Measurements from ENCODE around the gene TP53BP1.

The TP53BP1 gene

DNA sequence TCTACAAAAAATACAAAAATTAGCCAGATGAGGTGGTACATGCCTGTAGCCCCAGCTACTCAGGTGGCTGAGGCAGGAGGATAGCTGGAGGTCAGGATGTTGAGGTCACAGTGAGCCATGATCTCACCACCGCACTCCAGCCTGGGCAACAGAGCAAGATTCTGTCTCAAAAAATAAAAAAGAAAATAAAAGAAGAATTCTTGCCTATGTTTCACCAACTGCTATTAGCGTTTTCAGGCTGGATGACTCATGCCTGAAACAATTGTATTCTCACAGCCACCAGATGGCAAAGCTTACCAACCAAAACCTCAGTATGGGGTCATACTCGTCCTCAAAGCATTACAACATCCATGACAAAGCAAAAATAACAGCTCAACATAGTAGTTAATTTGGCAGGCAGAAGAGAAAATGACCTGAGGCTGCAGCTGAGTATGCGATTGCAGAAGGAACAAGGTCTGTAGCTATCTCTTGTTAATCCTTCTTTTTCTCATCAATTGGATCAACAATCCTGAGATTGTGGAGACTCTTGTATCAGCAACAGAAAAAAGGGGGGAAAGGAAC is 52.2 kb downstream of the TP53BP1 start:
- Mint-ChIP-seq H3K27ac (no peak overlapping the region), H3K4me3 (no peak overlapping the region), H3K9me3 (no peaks in the 10 kb centered on the region), H3K27me3 (no peaks in the 10 kb centered on the region), H3K4me1 (ENCODE audit: low read depth in 2 of 2) (no peaks in the 10 kb centered on the region), H3K36me3 (ENCODE audit: insufficient read depth) (peaks cover 22% of the 10 kb centered on the region)
- DNase-seq, result peak in 2 of 3 experiments; percentile 3 to 5
- peak; percentile 64 for ATAC-seq (replicated peaks)

GRCh38 chr15:43439268-43439667 is 53.7 kb downstream of the TP53BP1 start:
- Mint-ChIP-seq H3K27me3 (no peaks in the 10 kb centered on the region), H3K4me1 (ENCODE audit: low read depth in 2 of 2) (no peaks in the 10 kb centered on the region), H3K27ac (no peak overlapping the region), H3K4me3 (no peak overlapping the region), H3K36me3 (ENCODE audit: insufficient read depth) (peaks cover 17% of the 10 kb centered on the region), H3K9me3 (no peaks in the 10 kb centered on the region)
- ATAC-seq (replicated peaks) (no peak), DNase-seq (no peak)

GRCh38 chr15:43436395-43436794 is 56.6 kb downstream of the TP53BP1 start:
- Mint-ChIP-seq H3K4me1 (ENCODE audit: low read depth in 2 of 2) (no peaks in the 10 kb centered on the region), H3K9me3 (no peaks in the 10 kb centered on the region), H3K27me3 (no peaks in the 10 kb centered on the region), H3K36me3 (ENCODE audit: insufficient read depth) (peaks cover 21% of the 10 kb centered on the region), H3K27ac (no peak overlapping the region), H3K4me3 (no peak overlapping the region)
- ATAC-seq (replicated peaks), result no peak
- DNase-seq, result no peak

DNA sequence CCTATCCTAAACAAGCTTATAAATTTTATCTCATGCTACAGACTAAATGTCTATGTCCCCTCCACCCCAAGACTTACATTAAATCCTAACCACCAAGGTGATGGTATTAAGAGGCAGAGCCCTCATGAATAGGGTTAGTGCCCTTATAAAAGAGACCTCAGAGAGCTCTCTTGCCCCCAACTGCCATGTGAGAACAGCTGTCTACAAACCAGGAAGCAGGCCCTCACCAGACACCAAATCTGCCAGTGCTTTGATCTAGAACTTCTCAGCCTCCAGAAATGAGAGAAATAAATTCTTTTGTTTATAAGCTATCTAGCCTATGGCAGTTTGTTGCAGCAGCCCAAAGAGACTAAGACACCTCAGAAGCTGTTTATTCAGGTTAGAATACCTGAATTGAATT is 58.5 kb downstream of the TP53BP1 start:
- H3K9me3 Mint-ChIP-seq, result no peaks in the 10 kb centered on the region
- ATAC-seq (replicated peaks) (no peak), DNase-seq (no peak)
- no peaks in the 10 kb centered on the region for H3K4me1 Mint-ChIP-seq (ENCODE audit: low read depth in 2 of 2)
- no peak overlapping the region for H3K4me3 Mint-ChIP-seq
- no peak overlapping the region for H3K27ac Mint-ChIP-seq
- H3K36me3 Mint-ChIP-seq (ENCODE audit: insufficient read depth), result peaks cover 15% of the 10 kb centered on the region
- no peaks in the 10 kb centered on the region for H3K27me3 Mint-ChIP-seq

DNA sequence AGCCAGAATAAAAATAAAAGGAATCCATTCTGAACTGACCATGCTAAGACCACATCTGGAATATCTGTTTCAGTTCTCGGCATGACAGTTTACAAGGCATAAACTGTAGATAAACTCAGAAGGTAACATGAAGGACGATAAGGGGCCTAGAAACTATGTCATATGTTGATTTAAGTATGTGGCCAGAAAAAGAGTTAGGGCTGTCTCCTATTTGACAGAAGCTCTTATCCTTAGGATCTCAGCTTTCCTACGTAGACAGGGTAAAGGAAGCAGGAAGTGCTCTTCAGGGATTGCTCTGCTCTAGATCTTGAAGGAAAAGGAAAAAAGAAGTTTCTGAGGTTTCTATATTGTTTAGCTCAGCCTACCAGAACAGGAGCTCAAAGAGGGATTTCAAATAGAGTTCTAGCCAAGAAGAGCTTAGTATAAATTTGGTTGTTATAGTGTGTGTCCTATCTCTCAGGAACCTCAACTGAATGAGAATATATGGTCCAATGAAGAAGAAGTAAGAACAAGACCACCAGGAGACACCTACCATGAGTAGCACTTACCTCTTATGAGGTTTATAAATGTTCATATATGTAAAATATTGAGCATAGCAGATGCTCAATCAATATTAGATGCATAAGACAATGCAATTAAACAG is 59.2 kb downstream of the TP53BP1 start:
- no peak for ATAC-seq (replicated peaks)
- Mint-ChIP-seq H3K4me3 (no peak overlapping the region), H3K27ac (no peak overlapping the region), H3K9me3 (no peaks in the 10 kb centered on the region), H3K27me3 (no peaks in the 10 kb centered on the region), H3K36me3 (ENCODE audit: insufficient read depth) (peaks cover 15% of the 10 kb centered on the region), H3K4me1 (ENCODE audit: low read depth in 2 of 2) (no peaks in the 10 kb centered on the region)
- DNase-seq, result no peak

- ATAC-seq (replicated peaks) (no peak), DNase-seq (no peak)
- Mint-ChIP-seq H3K4me1 (ENCODE audit: low read depth in 2 of 2) (no peaks in the 10 kb centered on the region), H3K9me3 (no peaks in the 10 kb centered on the region), H3K4me3 (no peak overlapping the region), H3K27ac (no peak overlapping the region), H3K36me3 (ENCODE audit: insufficient read depth) (peaks cover 15% of the 10 kb centered on the region), H3K27me3 (no peaks in the 10 kb centered on the region)
Observed at GRCh38 chr15:43433165-43433564, 59.8 kb downstream of the TP53BP1 start.

GRCh38 chr15:43429687-43430086 is 63.3 kb downstream of the TP53BP1 start:
- no peak for ATAC-seq (replicated peaks)
- H3K9me3 Mint-ChIP-seq, result no peaks in the 10 kb centered on the region
- H3K36me3 Mint-ChIP-seq (ENCODE audit: insufficient read depth), result peaks cover 23% of the 10 kb centered on the region
- no peak overlapping the region for H3K4me3 Mint-ChIP-seq
- H3K4me1 Mint-ChIP-seq (ENCODE audit: low read depth in 2 of 2), result no peaks in the 10 kb centered on the region
- no peak for DNase-seq
- no peak overlapping the region for H3K27ac Mint-ChIP-seq
- no peaks in the 10 kb centered on the region for H3K27me3 Mint-ChIP-seq

DNA sequence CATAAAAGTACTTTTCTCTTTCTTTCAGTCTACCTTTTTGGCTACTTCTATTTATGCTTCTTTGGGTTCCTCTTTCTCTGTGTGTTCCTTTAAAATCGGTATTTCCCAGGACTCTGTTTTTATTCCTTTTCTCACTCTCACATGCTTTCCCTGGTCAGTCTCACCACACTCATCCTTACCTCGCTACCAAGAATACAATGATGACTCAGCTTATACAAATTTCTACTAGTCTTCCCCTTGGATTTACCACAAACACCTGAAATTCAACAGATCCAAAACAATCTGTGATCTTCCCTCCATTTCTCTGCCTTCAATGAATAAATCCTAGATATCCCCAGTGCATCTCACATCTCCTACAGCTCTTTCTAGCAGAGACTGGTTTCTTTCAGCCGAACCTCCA is 69.2 kb downstream of the TP53BP1 start:
- no peak for DNase-seq
- ATAC-seq (replicated peaks), result no peak
- Mint-ChIP-seq H3K27me3 (no peaks in the 10 kb centered on the region), H3K9me3 (no peaks in the 10 kb centered on the region), H3K27ac (peak overlapping the region in 1 of 2 donors; percentile 9), H3K4me1 (ENCODE audit: low read depth in 2 of 2) (no peaks in the 10 kb centered on the region), H3K36me3 (ENCODE audit: insufficient read depth) (peaks cover 32% of the 10 kb centered on the region), H3K4me3 (no peak overlapping the region)

- no peak for ATAC-seq (replicated peaks)
- Mint-ChIP-seq H3K4me1 (ENCODE audit: low read depth in 2 of 2) (no peaks in the 10 kb centered on the region), H3K27me3 (no peaks in the 10 kb centered on the region), H3K27ac (peak overlapping the region in 1 of 2 donors; percentile 46), H3K9me3 (no peaks in the 10 kb centered on the region), H3K36me3 (ENCODE audit: insufficient read depth) (peaks cover 19% of the 10 kb centered on the region), H3K4me3 (no peak overlapping the region)
- DNase-seq, result no peak
Observed at GRCh38 chr15:43420876-43421275, 72.1 kb downstream of the TP53BP1 start.

- H3K4me3 Mint-ChIP-seq, result no peak overlapping the region
- H3K4me1 Mint-ChIP-seq (ENCODE audit: low read depth in 2 of 2), result no peaks in the 10 kb centered on the region
- H3K27me3 Mint-ChIP-seq, result no peaks in the 10 kb centered on the region
- H3K36me3 Mint-ChIP-seq (ENCODE audit: insufficient read depth), result peaks cover 23% of the 10 kb centered on the region
- H3K9me3 Mint-ChIP-seq, result no peaks in the 10 kb centered on the region
- ATAC-seq (replicated peaks) (no peak), DNase-seq (no peak)
- no peak overlapping the region for H3K27ac Mint-ChIP-seq
Observed at GRCh38 chr15:43420435-43420834, 72.5 kb downstream of the TP53BP1 start.

- Mint-ChIP-seq H3K27me3 (no peaks in the 10 kb centered on the region), H3K36me3 (ENCODE audit: insufficient read depth) (peaks cover 31% of the 10 kb centered on the region), H3K4me1 (ENCODE audit: low read depth in 2 of 2) (peaks cover 0 to 4% of the 10 kb centered on the region in 2 donors), H3K9me3 (no peaks in the 10 kb centered on the region), H3K4me3 (no peak overlapping the region), H3K27ac (peak overlapping the region in 1 of 2 donors; percentile 29)
- no peak for ATAC-seq (replicated peaks)
- no peak for DNase-seq
Observed at GRCh38 chr15:43414196-43414595, 78.8 kb downstream of the TP53BP1 start.

GRCh38 chr15:43412096-43412495 is 80.9 kb downstream of the TP53BP1 start:
- no peak overlapping the region for H3K4me3 Mint-ChIP-seq
- ATAC-seq (replicated peaks) (no peak), DNase-seq (no peak)
- H3K27me3 Mint-ChIP-seq, result no peaks in the 10 kb centered on the region
- peaks cover 34% of the 10 kb centered on the region for H3K36me3 Mint-ChIP-seq (ENCODE audit: insufficient read depth)
- no peaks in the 10 kb centered on the region for H3K9me3 Mint-ChIP-seq
- peak overlapping the region in 1 of 2 donors; percentile 27 for H3K27ac Mint-ChIP-seq
- H3K4me1 Mint-ChIP-seq (ENCODE audit: low read depth in 2 of 2), result peaks cover 0 to 4% of the 10 kb centered on the region in 2 donors

DNA sequence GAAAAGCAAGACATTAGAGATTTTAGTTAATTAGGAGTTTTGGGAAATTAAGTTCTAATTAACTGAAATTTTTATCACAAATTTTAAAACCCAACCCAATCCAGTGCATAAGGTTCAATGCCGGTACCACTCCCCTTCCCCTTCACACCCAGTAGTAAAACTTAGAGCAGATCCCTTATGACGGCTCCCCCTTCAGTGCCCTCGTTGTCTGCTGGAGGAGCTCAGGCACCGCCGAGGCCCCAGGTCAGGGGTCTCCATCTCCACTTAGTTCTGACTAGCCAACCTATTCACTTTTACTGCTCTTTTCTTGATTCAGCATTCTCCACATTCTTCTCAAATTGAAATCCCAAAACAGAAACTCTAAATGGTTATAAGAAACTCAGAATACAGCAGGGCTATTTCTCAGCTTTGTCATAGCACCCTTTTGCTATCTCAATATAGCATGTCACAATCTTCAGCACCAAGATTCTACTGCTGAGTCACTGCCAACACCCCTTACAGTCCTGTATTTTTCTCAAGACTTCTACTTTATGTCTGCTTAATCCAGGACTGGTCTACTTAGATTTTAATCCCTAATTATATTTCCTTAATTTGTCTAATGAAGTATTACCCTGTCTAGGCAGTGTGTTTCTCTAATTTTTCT is 82.3 kb downstream of the TP53BP1 start:
- Mint-ChIP-seq H3K27ac (peak overlapping the region; percentile 39), H3K36me3 (ENCODE audit: insufficient read depth) (peaks cover 39% of the 10 kb centered on the region), H3K9me3 (no peaks in the 10 kb centered on the region), H3K4me3 (no peak overlapping the region), H3K4me1 (ENCODE audit: low read depth in 2 of 2) (peaks cover 0 to 4% of the 10 kb centered on the region in 2 donors), H3K27me3 (no peaks in the 10 kb centered on the region)
- no peak for DNase-seq
- no peak for ATAC-seq (replicated peaks)

GRCh38 chr15:43408789-43409188 is 84.2 kb downstream of the TP53BP1 start:
- H3K9me3 Mint-ChIP-seq, result no peaks in the 10 kb centered on the region
- H3K4me1 Mint-ChIP-seq (ENCODE audit: low read depth in 2 of 2), result no peaks in the 10 kb centered on the region
- DNase-seq (no peak), ATAC-seq (replicated peaks) (no peak)
- H3K36me3 Mint-ChIP-seq (ENCODE audit: insufficient read depth), result peaks cover 35% of the 10 kb centered on the region
- no peak overlapping the region for H3K4me3 Mint-ChIP-seq
- H3K27me3 Mint-ChIP-seq, result no peaks in the 10 kb centered on the region
- no peak overlapping the region for H3K27ac Mint-ChIP-seq

All from effector memory CD8-positive, alpha-beta T cell (primary cell).